ENCODE data around the gene MPRIP.

Gene MPRIP

DNA sequence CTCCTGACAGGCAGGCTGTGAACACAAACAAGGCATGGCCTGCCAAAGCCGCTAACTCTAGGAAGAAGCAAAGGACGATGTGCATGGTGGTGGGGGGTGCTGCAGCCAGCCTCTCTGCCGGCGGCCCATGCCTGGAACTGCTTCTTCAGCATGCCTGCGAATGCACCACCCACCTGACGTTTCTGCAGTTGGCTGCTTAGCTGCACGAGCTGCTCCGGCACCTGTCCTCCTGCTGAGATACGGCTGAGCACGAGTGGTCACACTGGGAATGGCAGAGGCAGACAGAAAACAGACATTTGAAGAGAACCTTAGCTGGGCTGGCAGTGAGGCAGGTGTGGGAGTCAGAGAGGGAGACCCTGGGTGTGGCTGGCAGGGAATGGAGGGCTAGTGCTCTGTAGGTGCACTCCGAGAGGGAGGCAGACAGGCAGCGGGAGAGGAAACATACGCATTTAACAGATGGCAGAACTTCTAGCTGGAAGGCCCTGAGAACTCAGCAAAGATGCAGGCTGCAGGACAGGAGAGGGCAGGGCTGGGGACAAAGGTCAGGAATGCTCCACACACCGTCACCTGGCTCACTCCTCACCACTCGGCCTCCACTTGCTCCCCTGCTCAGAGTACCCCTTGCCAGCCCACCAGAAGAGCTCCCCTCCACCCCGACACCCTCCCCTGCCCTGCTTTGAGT lies 189.5 kb downstream of the MPRIP start:
- TF ChIP-seq TAF1 (IDR thresholded peaks at IDR 0.05; ENCODE audit: low read depth) (no peak), EP300 (IDR thresholded peaks at IDR 0.05; ENCODE audit: borderline replicate concordance) (no peak), CEBPB (IDR thresholded peaks at IDR 0.05) (no peak)

- TF ChIP-seq CEBPB (IDR thresholded peaks at IDR 0.05) (no peak), TEAD4 (IDR thresholded peaks at IDR 0.05) (no peak), EP300 (IDR thresholded peaks at IDR 0.05; ENCODE audit: borderline replicate concordance) (no peak), EGR1 (IDR thresholded peaks at IDR 0.05) (no peak), TCF12 (IDR thresholded peaks at IDR 0.05; ENCODE audit: low read depth) (no peak), CREB1 (IDR thresholded peaks at IDR 0.05; ENCODE audit: low read depth) (no peak), YY1 (IDR thresholded peaks at IDR 0.05; ENCODE audit: low read depth) (no peak), NFIC (IDR thresholded peaks at IDR 0.05) (no peak), TAF1 (IDR thresholded peaks at IDR 0.05; ENCODE audit: low read depth) (no peak), RAD21 (IDR thresholded peaks at IDR 0.05; ENCODE audit: low read depth) (no peak), FOXM1 (IDR thresholded peaks at IDR 0.05; ENCODE audit: borderline replicate concordance, low read depth) (no peak), ZBTB7A (IDR thresholded peaks at IDR 0.05; ENCODE audit: low read depth) (no peak)
- TF ChIP-seq, protein P1, sequence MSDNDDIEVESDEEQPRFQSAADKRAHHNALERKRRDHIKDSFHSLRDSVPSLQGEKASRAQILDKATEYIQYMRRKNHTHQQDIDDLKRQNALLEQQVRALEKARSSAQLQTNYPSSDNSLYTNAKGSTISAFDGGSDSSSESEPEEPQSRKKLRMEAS (IDR thresholded peaks at IDR 0.05), result no peak
- TF ChIP-seq, protein P2, sequence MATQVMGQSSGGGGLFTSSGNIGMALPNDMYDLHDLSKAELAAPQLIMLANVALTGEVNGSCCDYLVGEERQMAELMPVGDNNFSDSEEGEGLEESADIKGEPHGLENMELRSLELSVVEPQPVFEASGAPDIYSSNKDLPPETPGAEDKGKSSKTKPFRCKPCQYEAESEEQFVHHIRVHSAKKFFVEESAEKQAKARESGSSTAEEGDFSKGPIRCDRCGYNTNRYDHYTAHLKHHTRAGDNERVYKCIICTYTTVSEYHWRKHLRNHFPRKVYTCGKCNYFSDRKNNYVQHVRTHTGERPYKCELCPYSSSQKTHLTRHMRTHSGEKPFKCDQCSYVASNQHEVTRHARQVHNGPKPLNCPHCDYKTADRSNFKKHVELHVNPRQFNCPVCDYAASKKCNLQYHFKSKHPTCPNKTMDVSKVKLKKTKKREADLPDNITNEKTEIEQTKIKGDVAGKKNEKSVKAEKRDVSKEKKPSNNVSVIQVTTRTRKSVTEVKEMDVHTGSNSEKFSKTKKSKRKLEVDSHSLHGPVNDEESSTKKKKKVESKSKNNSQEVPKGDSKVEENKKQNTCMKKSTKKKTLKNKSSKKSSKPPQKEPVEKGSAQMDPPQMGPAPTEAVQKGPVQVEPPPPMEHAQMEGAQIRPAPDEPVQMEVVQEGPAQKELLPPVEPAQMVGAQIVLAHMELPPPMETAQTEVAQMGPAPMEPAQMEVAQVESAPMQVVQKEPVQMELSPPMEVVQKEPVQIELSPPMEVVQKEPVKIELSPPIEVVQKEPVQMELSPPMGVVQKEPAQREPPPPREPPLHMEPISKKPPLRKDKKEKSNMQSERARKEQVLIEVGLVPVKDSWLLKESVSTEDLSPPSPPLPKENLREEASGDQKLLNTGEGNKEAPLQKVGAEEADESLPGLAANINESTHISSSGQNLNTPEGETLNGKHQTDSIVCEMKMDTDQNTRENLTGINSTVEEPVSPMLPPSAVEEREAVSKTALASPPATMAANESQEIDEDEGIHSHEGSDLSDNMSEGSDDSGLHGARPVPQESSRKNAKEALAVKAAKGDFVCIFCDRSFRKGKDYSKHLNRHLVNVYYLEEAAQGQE (IDR thresholded peaks at IDR 0.05; ENCODE audit: low read depth), result no peak
- TF ChIP-seq, protein P3, sequence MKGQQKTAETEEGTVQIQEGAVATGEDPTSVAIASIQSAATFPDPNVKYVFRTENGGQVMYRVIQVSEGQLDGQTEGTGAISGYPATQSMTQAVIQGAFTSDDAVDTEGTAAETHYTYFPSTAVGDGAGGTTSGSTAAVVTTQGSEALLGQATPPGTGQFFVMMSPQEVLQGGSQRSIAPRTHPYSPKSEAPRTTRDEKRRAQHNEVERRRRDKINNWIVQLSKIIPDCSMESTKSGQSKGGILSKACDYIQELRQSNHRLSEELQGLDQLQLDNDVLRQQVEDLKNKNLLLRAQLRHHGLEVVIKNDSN (IDR thresholded peaks at IDR 0.05), result no peak
Observed at GRCh38 chr17:17232303-17232621, 190.0 kb downstream of the MPRIP start.

- TF ChIP-seq TEAD4 (IDR thresholded peaks at IDR 0.05), result no peak
- TF ChIP-seq, protein P3 (IDR thresholded peaks at IDR 0.05), result no peak
- TF ChIP-seq RAD21 (IDR thresholded peaks at IDR 0.05; ENCODE audit: low read depth), result no peak
Observed at GRCh38 chr17:17235212-17236174, 193.2 kb downstream of the MPRIP start.

GRCh38 chr17:17236295-17237025 lies 194.2 kb downstream of the MPRIP start:
- TF ChIP-seq, protein P2 (IDR thresholded peaks at IDR 0.05; ENCODE audit: low read depth), result no peak
- TF ChIP-seq, protein P3 (IDR thresholded peaks at IDR 0.05), result no peak
- TF ChIP-seq EP300 (IDR thresholded peaks at IDR 0.05; ENCODE audit: borderline replicate concordance) (no peak), FOXM1 (IDR thresholded peaks at IDR 0.05; ENCODE audit: borderline replicate concordance, low read depth) (no peak), NFIC (IDR thresholded peaks at IDR 0.05) (no peak), EGR1 (IDR thresholded peaks at IDR 0.05) (no peak)
- TF ChIP-seq, protein P1 (IDR thresholded peaks at IDR 0.05), result no peak

Data from Ishikawa (cell line).